Peyer's patch (tissue), 4 donors: ENCODE measurements around the gene ELMOD3. TPM values are rescaled to one million over a fixed set of nuclear protein-coding genes. Genes with fewer than 3 reads are reported as not detected.
"Not testable (repeated sequence)": the region's sequence is repeated elsewhere in the genome, so short reads cannot be mapped to it uniquely, and the experiment has no call there.

ENCODE experiments used
- DNase-seq, 3 donors: peaks; one replicate each; pipeline ENCODE4 v3.0.0-alpha.2; 2017 to 2019
- H3K27ac ChIP-seq, 4 donors: fragments of 200-600 bp; sonication (generic); one replicate each; pipeline ENCODE4 v1.5.1; 2016 to 2019
- H3K27me3 ChIP-seq, 2 donors: fragments of 200-600 bp; sonication (generic); one replicate each; pipeline ENCODE4 v1.5.1; 2019
- H3K36me3 ChIP-seq, 3 donors: fragments of 200-600 bp; sonication (generic); one replicate each; pipeline ENCODE4 v1.5.1; 2016 to 2019
- H3K4me1 ChIP-seq, 4 donors: fragments of 200-600 bp; sonication (generic); one replicate each; pipeline ENCODE4 v1.5.1; 2016 to 2019
- H3K4me3 ChIP-seq, 4 donors: fragments of 200-600 bp; sonication (generic); 1 replicate in 3 of 4; 2 replicates in 1 of 4; pipeline ENCODE4 v1.5.1; 2016 to 2019; ENCODE audit warnings: mild to moderate bottlenecking in 1 of 4
- H3K9me3 ChIP-seq, 4 donors: fragments of 200-600 bp; sonication (generic); one replicate each; pipeline ENCODE4 v1.5.1; 2016 to 2019; ENCODE audit warnings: mild to moderate bottlenecking in 1 of 4
- POLR2A ChIP-seq, 2 donors: fragments of 450-650 bp; IDR thresholded peaks; one replicate each; pipeline ENCODE4 v1.5.1; 2017; ENCODE audit warnings: antibody characterized with exemption in 2 of 2, mild to moderate bottlenecking in 2 of 2, moderate library complexity in 2 of 2
- total RNA-seq, 4 donors: library from RNA; depleted of rRNA; stranded (reverse); fragments of >200 nt; gene quantifications; one replicate each; pipeline ENCODE4 v1.1.0, GENCODE V29; 2016
- TF ChIP-seq, protein P1 (sequence below), 6 experiments: fragments of 450-650 bp in 4 of 6; fragments of 200-600 bp in 2 of 6; sonication (generic) in 1 of 6; IDR thresholded peaks; one replicate each; pipeline ENCODE4 v1.5.1; 2017 to 2019; ENCODE audit warnings: antibody characterized with exemption in 6 of 6, mild to moderate bottlenecking in 3 of 6, moderate library complexity in 1 of 6

Gene ELMOD3
- total RNA-seq, 4 donors from 2014 or later: 28.1 to 49.4 (median 45.8) TPM

DNA sequence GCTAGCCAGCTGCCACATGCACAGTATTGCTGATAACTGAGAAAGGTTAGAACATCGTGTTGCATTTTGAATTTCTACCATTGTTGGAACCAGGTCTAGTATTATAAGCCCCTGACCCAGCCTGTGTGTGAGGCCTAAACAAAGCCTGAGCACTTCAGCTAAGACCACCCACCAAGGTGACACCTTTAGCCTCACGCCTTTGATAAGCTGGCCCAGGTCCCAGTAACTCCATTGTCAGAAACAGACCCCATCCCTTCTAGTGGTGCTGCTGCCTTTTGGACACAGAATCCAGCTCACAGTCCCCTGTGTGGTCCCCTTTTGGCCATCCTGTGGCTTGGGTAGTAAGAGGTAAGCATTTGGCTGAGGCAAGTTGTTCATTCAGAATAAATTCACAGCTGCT, 1.6 kb downstream of the ELMOD3 start:
- Histone ChIP-seq H3K27me3 (no peaks in the 10 kb centered on the region), H3K9me3 (no peaks in the 10 kb centered on the region), H3K27ac (no peak overlapping the region), H3K4me3 (no peak overlapping the region), H3K36me3 (peaks cover 0 to 8% (median 0%) of the 10 kb centered on the region in 3 donors), H3K4me1 (peaks cover 0 to 19% (median 4%) of the 10 kb centered on the region in 4 donors)
- DNase-seq: peak in 1 of 3 donors; percentile 36
- no peak for TF ChIP-seq POLR2A (IDR thresholded peaks at IDR 0.05)
- TF ChIP-seq, protein P1, sequence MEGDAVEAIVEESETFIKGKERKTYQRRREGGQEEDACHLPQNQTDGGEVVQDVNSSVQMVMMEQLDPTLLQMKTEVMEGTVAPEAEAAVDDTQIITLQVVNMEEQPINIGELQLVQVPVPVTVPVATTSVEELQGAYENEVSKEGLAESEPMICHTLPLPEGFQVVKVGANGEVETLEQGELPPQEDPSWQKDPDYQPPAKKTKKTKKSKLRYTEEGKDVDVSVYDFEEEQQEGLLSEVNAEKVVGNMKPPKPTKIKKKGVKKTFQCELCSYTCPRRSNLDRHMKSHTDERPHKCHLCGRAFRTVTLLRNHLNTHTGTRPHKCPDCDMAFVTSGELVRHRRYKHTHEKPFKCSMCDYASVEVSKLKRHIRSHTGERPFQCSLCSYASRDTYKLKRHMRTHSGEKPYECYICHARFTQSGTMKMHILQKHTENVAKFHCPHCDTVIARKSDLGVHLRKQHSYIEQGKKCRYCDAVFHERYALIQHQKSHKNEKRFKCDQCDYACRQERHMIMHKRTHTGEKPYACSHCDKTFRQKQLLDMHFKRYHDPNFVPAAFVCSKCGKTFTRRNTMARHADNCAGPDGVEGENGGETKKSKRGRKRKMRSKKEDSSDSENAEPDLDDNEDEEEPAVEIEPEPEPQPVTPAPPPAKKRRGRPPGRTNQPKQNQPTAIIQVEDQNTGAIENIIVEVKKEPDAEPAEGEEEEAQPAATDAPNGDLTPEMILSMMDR (IDR thresholded peaks at IDR 0.05): no peak

- H3K4me3 ChIP-seq: no peak overlapping the region
- peaks cover 0 to 12% (median 4%) of the 10 kb centered on the region in 4 donors for H3K4me1 ChIP-seq
- H3K27ac ChIP-seq: no peak overlapping the region
- TF ChIP-seq, protein P1 (IDR thresholded peaks at IDR 0.05): no peak
- no peak for TF ChIP-seq POLR2A (IDR thresholded peaks at IDR 0.05)
- H3K9me3 ChIP-seq: no peaks in the 10 kb centered on the region
- peaks cover 0 to 16% (median 0%) of the 10 kb centered on the region in 3 donors for H3K36me3 ChIP-seq
- no peaks in the 10 kb centered on the region for H3K27me3 ChIP-seq
- no peak for DNase-seq
These were observed 3.2 kb downstream of the ELMOD3 start for GRCh38 chr2:85357736-85358135.

- H3K36me3 ChIP-seq: peaks cover 0 to 27% (median 0%) of the 10 kb centered on the region in 3 donors
- H3K27me3 ChIP-seq, H3K4me3 ChIP-seq, H3K9me3 ChIP-seq, H3K4me1 ChIP-seq, H3K27ac ChIP-seq: not testable (repeated sequence)
- peak in 1 of 3 donors; percentile 19 for DNase-seq
These were observed 8.3 kb downstream of the ELMOD3 start for GRCh38 chr2:85362653-85363387.

GRCh38 chr2:85367180-85367579, 12.6 kb downstream of the ELMOD3 start:
- Histone ChIP-seq H3K36me3 (peaks cover 0 to 41% (median 0%) of the 10 kb centered on the region in 3 donors), H3K4me1 (no peaks in the 10 kb centered on the region), H3K27ac (no peak overlapping the region), H3K9me3 (no peaks in the 10 kb centered on the region), H3K4me3 (no peak overlapping the region), H3K27me3 (no peaks in the 10 kb centered on the region)
- TF ChIP-seq, protein P1 (IDR thresholded peaks at IDR 0.05): no peak
- no peak for TF ChIP-seq POLR2A (IDR thresholded peaks at IDR 0.05)
- peak in 1 of 3 donors; percentile 19 for DNase-seq

GRCh38 chr2:85368921-85369320, 14.4 kb downstream of the ELMOD3 start:
- H3K36me3 ChIP-seq: peaks cover 0 to 37% (median 0%) of the 10 kb centered on the region in 3 donors
- DNase-seq: peak in 1 of 3 donors; percentile 17
- H3K4me3 ChIP-seq: no peak overlapping the region
- no peaks in the 10 kb centered on the region for H3K9me3 ChIP-seq
- TF ChIP-seq POLR2A (IDR thresholded peaks at IDR 0.05): no peak
- TF ChIP-seq, protein P1 (IDR thresholded peaks at IDR 0.05): no peak
- no peaks in the 10 kb centered on the region for H3K27me3 ChIP-seq
- no peak overlapping the region for H3K27ac ChIP-seq
- no peaks in the 10 kb centered on the region for H3K4me1 ChIP-seq

GRCh38 chr2:85369500-85369899, 14.9 kb downstream of the ELMOD3 start:
- Histone ChIP-seq H3K9me3 (no peaks in the 10 kb centered on the region), H3K4me3 (no peak overlapping the region), H3K27me3 (no peaks in the 10 kb centered on the region), H3K27ac (no peak overlapping the region), H3K36me3 (peaks cover 0 to 37% (median 0%) of the 10 kb centered on the region in 3 donors), H3K4me1 (no peaks in the 10 kb centered on the region)
- no peak for TF ChIP-seq POLR2A (IDR thresholded peaks at IDR 0.05)
- TF ChIP-seq, protein P1 (IDR thresholded peaks at IDR 0.05): no peak
- peak in 1 of 3 donors; percentile 39 for DNase-seq
